HG03378 (cell line): ENCODE data around the gene PEX14.

ENCODE experiments used
- ATAC-seq: cut with Tn5 transposase; IDR thresholded peaks from one replicate; pipeline ENCODE4 v1.9.1; 2021; ENCODE audit warnings: mild to moderate bottlenecking, moderate library complexity; ENCODE audit not compliant: unreplicated experiment

PEX14 gene

DNA sequence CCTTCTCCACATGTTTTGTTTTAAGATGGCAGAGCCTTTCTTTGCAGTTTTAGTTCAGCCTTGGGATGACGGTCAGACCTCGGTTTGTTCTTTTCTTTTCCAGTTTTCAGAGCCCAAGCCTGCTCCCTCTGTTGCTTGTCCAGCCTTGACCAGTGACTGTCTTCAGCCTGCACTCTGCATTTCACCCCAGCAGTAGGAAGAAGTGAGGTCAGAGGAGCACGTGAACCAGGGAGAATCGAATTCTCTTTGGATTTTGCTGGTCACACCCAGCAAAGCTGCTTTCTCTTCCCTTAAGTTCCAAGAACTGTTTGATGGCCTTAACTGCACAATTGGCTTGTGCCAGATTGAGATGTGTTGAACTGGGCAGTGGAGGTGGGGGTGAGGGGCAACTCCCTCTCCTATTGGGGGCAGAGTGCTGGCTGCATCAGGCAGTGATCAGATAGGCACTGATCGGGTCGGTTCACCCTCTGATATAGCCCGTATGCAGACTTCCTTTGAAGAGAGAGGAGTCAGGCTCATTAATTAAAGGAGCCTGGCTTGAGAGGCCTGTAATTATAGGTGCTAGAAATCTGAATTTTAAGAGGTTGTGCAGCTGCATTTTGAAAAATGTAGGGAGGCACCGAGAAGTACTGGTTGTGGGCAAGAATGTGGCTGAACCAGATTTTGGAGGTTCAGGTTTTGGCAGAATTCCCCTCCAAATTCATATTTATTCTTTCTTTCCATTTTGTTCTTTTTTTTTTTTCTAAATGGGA, 42.4 kb downstream of the PEX14 start:
- ATAC-seq: no peak

DNA sequence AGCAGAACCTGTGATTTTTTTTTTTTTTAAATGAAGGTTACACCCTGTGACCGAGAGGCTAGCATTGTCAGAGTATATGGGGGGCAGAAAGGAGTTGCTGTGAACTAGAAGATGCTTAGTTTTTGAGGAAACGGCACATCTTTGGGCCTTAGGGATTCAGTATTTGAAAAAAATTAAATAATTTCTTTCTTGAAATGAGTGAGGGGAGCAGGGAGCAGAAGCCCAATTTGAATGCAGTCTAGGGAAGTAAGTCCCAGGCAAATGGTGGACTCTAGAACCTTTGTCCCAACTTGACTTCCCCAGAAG, 42.9 kb downstream of the PEX14 start:
- no peak for ATAC-seq

DNA sequence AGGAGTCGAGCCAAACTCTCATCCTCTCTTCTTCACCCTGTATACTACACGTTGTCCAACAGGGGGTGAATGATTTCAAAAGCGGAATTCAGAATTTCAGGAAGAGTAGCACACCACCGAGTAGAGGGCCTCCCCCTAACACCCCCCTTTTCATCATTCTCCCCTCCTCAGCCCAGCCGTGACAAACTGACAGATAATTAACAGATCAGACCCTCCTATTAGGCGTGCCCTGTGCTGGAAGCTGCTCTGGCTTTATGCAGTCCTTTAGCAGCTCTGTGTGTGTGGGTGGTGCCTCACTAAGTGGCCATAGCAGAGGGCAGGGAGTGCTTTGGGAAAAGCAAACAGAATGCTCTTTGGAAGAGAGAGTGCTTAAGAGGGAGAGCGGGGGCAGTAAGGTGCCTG, 44.3 kb downstream of the PEX14 start:
- no peak for ATAC-seq

DNA sequence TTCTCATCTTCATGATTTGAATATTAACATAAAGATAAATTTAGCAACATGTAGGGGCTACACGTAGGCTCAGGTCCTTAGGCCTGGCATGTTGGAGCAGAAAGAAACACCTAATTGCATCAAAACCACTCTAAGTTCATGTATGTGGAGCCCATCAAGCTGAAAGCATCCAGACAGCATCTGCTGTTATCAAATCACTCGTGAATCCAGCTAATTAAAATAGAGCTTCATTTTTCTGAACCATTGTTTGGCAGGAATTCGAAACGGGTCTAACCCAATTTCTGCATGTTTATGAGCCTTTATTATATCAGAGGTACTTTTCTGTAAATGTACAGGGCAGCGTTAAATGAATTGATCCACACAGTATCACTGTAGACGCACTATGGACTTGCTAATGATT, 45.7 kb downstream of the PEX14 start:
- ATAC-seq: no peak

DNA sequence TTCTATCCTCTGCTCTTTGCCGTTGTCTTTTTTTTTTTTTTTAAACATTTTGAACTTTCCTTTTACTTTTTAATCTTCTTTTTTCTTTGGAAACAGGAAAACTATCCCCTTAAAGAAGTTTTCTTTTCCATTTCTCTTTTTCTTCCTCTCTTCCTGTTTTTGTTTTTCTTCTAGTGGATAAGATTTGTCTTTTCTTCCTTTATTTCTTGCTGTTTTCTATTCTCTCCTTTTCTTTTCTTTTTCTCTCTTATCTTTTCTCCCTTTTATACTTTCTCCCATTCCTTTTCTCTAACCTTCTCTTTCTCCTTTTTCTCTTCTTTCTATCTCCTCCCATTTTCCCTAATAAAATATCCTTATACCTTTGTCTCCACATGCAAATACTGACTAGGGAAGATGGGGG, 46.2 kb downstream of the PEX14 start:
- no peak for ATAC-seq

DNA sequence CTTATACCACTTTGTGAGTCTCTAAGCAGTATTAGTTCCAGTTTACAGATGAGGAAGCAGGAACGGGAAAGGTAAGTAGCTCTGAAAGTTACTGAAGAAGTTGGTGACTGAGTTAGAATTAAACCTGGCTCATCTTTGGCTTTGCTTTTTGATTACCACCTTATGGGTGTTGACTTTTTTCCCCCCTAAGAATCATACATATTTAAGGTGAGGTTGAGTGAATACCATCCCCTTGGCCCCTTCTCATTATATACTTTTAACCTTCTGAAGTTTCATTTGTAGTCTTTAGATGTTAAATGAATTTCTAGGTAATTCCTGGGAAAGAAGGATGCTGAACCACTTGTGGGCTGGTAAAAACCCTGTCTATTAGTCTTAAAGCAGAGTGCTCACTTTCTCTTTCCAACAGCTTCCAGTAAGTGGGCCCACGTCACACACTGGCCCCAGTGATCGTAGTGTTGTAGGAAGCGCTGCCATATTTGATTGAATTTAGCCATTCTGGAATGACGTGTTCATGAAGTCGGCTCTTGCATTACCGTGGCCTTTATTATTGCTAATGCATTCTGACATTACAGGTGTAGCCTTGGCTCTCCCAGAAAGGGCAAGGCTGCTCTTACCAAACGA, 46.9 kb downstream of the PEX14 start:
- no peak for ATAC-seq

DNA sequence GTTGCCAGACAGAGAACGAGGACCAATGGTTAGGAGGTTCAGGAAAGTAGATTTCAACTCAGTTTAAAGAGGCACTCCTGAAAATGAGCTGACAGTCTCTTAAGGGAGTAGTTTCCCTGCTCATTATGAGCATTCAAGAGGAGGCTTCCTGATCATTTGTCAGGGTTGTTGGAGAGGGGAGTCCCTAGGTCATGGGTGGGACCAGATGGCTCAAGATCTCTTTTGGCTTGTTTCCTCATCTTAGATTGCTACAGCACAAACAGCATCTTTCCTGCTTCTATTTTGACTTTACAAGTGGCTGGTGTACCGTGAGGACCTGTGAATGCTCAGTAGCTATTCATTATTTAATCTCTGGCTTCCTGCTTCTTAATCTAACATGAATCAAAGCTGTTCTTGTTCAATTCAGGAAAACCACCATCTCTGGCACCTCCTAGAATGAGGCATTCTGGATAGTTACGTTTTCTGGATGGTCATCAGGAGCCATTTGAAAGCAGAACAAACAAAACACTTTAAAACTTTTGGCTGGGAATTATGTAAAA, 47.6 kb downstream of the PEX14 start:
- ATAC-seq: no peak

DNA sequence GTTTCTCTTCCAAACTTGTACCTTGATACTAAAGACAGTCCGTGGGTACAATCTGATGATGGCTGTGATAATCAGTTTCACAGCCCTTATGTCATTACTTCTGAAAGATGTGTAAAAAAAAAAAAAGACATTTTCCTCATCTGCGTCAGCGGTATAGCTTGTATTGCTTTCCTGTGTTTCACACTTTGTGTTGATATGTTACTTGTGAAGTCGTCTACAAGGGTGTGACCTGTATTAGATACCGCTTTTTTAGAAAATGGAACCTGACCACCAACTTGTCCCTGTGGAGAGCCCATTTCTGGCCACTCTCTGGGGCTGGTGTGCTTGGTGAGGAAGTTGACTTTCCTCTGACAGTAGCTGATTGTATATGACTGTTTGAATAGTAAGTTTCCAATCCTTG, 50.5 kb downstream of the PEX14 start:
- no peak for ATAC-seq

DNA sequence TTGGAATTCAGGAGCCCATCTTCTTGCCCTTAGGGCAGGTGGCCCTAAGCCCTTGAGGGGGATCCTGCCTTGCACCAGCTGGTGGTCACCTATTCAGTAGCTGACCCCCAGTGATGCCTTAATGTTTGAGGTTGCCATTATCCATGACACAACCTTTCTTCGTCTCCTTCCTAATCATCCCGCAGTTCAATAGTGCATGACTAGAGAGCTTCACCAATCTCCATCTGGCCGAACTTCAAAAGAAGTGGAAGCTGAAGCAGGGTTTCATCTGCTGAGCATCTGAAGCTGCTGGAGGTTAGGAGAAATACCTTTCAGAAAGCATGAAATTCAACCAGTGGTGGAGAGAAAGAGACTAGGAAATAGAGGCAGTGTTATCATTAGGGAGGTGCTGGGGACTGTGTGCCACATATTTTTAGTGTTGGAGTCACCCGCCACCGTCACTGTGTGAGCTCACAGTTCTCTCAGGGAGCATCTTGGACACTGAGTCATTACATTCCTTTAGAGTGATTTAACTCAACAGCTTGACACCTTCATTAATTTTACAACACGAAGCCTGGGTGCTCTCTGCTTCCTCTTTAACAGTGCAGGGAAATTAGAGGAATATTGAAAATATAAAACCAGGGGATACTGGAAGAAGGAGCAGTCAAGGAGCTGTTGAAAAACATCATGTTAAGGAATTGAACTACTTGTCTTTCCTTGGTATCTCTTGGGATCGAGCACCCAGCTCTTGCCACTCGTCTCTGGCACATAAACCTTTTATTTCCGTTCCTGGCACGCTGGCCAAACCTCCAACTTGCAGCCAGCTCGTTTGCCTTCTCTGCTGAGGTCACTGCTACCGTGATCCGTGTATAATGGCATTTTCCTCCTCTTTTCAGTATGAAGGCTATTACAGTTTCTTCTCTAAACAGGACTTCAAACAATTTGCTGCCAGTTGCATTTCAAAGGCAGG, 53.6 kb downstream of the PEX14 start:
- ATAC-seq: no peak

DNA sequence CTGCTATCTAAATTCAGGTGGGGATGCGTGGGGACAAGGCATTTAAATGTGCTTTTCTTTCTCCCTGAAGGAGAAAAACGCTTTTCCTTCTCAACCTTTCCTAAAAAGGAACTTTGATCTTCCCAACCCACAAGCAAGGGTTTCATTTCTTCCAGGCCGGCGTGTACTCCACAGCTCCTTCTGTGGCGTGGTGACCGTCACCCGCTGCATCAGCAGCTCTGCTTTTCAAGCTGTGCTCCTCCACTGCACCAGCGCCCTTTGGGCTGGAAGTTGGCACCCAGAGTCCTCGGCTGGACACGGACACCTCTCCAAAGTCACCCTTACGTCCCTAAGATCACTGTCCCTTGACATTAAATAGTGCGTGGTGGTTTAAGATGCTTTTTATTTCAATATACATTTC, 54.3 kb downstream of the PEX14 start:
- ATAC-seq: no peak

DNA sequence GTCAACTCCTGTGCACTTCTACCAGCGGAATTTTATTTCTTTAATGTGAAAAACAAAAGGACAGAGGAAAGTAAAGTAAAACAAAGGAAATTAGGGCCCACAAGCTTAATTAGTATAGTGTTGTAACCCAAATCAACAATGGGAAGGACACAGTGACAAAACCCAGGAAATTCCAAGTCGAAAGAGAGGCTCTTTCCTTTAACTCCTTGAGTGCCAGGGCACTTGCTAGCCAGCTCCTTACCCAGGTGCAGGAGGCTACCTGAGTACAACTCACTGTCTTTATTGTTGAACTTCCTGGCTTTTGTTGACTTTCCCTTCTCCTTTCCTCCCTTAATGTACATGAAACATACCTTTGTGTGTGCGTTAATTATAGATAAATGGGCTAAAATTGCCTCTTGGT, 55.0 kb downstream of the PEX14 start:
- ATAC-seq: no peak

DNA sequence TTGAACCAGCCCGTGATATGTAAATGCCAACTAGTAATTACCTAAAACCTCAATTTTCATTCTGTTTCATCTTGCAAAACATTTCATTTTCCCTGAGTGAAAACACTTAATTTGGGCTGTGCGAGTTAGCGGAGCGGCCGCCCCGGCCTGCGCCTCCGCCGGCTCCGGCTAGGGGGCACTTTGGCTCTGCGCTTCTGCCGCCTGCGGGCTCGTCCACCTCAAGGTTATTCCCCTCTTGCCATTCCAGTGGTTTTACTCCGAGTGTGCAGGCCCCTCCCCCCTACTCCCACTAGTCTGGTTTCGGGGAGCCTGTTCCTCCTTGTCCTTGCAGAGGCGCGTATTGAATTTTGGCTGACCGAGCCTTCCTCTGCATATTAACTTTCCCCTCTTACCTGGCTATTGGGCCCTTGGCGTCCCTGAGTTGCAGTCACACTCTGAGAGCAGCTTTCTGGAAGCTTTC, 55.6 kb downstream of the PEX14 start:
- ATAC-seq: no peak

DNA sequence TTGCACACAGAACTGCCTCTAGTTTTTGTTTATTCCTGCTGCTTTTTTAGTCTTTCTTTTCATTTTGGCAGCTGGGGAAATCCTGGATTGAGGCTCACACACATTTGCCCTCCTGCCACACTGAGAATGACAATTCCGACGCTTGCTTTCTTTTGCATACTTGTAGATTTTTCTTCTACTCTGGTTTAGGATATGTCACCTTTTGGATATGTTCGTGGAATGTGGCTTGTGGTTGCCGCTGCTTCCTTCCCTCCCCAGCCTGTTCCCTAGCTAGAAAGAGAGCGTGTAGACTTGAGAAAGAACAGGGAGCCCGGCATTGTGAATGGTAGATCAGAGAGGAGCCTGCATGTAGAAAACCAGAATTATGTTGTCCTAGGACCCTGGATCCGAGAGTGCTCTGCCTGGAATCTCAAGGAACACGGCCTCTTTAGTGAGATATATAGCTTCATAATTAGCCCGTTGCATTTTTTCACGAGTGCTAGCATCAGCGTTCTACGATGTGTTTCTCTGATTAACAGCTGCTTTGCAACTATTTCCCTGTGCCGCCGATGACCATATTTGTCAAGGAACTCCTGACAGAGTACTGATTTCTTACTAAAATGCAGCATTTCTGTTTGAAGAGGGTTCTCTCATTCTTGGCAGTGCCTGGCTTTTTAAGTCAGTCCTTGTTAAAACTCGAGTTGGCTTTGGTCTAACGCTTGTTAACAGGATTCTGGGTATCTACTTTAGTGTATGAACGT, 56.2 kb downstream of the PEX14 start:
- ATAC-seq: no peak

DNA sequence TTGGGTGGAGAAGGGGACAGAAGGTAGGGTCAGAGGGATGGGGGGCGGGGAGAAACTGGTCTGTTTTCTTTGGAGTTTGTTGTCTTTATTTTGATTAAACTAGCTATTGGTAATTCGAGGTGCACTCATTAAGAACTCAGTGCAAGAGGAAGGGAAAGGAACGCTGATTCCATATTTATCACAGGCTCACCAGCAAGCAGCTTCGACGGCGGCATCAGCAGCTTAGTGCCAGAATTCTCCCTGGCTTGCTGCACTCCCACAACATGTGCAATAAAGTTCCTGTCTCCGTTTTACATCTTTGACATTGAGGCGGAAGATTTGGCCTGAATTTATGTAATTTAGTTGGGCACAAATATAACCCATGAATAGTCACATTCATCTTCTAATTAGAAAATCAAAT, 57.6 kb downstream of the PEX14 start:
- no peak for ATAC-seq

DNA sequence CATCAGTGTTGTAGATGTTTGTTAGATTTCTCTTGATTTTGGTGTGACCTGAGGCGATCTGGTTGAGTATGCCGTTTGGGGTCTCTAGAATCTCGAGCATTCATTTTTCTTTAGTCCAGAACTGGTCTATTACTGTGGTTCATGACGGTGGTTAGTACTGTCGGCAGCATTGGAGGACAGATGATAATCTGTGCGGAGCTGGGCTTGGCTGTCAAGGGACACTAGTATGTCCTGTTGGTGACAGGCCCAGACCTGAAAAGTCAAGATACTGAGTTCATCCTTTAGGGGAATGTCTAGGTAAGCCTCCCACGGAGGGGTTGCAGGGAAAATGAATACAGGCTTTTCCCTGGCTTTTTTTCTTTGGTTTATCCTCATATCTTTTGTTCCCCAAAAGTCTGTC, 59.8 kb downstream of the PEX14 start:
- ATAC-seq: no peak

DNA sequence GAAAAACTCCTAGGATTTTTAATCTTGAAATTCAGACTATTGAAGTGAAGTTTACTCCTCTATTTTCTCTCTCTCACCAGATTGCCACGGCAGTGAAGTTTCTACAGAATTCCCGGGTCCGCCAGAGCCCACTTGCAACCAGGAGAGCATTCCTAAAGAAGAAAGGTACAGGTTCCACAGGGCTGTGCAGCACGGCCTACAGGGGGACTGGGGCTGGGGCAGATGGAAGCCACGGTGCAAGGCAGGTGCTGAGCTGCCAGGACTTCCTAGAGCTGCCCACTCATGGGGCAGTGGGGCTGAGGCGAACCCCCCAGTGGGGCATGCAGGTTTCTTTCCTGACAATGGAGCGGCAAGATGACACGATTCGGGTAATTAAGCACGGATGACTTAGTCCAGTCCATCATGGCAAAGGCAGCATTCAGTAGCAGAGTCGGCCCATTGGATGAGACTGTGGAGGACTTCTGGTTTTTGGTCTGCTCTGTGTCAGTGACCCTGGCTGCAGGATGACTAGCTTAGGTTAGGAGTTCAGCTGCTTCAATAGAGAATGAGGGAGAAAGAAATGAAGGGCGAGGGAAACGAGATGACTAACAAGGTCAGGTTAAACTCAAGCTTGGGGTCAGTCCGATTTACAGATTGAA, 61.5 kb downstream of the PEX14 start:
- ATAC-seq: no peak

DNA sequence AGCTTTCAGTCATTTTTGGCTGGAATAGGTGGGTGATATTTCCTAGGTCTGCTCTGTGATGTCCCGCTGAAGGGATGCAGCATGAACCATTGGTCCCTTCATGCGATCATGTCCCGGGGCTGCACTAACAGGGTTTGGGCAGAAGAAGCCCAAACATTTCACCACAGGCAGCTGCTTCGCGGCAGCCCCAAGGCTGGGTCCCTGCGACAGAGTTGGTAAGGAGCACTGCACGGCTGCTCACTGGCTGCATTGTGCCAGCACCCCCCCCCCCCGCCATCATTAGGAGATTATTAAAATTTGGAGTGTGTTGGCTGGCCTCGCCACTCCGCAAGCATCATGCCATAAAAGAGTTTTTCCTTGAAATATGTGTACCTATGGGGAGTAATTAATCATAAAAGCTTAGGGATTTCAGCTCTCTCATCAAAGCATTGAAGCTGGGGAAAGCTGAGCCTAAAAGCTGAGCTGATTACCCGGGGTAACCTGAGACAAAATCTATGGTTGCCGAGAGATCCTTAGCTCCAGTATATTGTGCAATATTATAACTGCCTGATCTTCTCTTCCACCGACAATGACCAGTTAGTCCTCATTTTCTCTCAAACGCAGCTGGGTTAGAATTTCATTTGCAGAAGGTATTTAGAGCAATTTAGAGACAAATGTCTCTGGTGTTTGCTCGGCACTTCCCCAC, 62.5 kb downstream of the PEX14 start:
- ATAC-seq: no peak

DNA sequence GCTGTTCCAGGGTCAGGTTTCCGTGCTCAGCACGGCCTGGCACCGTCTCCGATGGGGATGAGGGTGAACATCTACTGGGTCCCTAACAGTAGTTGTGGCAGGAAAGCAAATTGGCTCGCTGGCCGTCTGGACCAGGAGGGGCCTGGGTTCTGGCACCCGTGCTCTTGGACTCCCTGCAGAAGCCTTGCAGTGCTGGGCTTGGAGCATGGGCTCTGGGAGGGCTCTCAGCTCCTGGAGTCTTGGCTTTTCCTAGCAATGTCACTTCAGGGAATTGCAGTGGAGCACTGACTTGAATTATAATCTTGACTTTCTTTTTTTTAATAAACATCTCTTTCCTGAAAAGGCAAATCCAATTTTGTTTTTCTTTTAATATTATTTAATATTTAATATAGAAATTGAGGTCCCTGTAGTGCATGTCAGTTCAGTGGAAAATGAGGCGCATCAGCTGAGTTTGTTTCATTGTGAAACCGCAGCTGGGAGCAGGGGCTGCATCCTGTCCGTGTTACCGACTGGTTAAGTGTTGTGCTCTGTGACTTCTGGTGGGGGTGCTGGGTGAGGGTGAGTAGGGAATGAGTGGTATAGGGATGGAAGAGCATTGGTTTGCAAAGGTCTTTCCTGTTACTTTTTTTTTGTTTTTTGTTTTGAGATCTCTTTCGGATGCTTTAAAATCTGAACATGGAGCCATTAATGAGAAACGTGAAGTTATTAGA, 64.1 kb downstream of the PEX14 start:
- no peak for ATAC-seq

DNA sequence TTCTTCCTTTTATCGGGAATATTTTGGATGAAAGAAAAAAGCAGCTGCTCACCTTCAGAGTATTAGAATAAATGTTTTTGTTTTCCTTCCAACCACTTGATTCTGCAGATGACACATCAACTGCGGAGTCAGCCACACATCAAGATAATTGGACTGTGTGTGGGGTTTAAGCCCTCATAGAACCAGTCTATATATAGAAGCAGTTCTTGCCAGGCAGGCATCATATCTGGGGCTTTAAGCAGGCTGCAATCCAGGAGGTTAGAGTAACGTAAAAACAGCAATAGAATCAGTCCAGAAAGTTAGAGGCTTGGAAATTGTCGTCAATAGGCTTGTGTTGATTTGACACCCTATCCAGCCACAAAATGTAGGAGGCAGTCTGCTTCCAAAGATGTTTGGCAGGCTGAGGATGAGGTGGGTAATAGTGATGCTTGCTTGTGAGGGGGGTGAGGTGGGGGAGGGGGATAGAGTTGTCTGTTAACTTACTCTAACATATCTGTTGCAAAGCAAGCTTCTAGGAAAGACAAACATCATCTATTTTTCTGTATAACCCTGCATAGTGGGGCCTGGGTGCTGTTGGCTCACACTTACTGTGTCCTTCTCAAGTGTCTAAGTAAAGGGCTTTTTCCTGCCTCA, 64.8 kb downstream of the PEX14 start:
- no peak for ATAC-seq
